ENCODE measurements around the gene RBM43.
A peak's percentile ranks its signal among the peaks of the same experiment; 100 is the strongest.

RBM43 gene

GRCh38 chr2:151230627-151231140 is 31.0 kb downstream of the RBM43 start:
- Histone ChIP-seq H3K36me3 (ENCODE audit: insufficient read depth) (no peaks in the 10 kb centered on the region), H3K4me2 (peak overlapping the region; percentile 61)

GRCh38 chr2:151228847-151229512 is 32.7 kb downstream of the RBM43 start:
- no peak overlapping the region for H2AFZ ChIP-seq (ENCODE audit: low read depth)
- no peak for TF ChIP-seq CTCF (conservative IDR thresholded peaks at IDR 0.05; ENCODE audit: low read depth, low read length)
- H3K4me3 ChIP-seq (IDR thresholded peaks at IDR 0.05; ENCODE audit: insufficient read depth, low read depth, low read length), result no peak overlapping the region
- no peaks in the 10 kb centered on the region for H3K36me3 ChIP-seq (ENCODE audit: insufficient read depth)
- no peak overlapping the region for H3K9ac ChIP-seq
- H3K4me1 ChIP-seq (ENCODE audit: low read depth, poor library complexity, severe bottlenecking), result peaks cover 41% of the 10 kb centered on the region
- no peaks in the 10 kb centered on the region for H3K27me3 ChIP-seq (ENCODE audit: insufficient read depth, low read depth)
- no peaks in the 10 kb centered on the region for H4K20me1 ChIP-seq (ENCODE audit: insufficient read depth)
- no peak overlapping the region; the same call in 1 of the 2 replicates for H3K4me2 ChIP-seq
- no peak overlapping the region for H3K27ac ChIP-seq
- no peaks in the 10 kb centered on the region for H3K79me2 ChIP-seq (ENCODE audit: insufficient read depth, low read depth)

More at GRCh38 chr2:151230627-151231140, 31.0 kb downstream of the RBM43 start:
- H3K4me1 ChIP-seq (ENCODE audit: low read depth, poor library complexity, severe bottlenecking), result peaks cover 45% of the 10 kb centered on the region
- H3K27ac ChIP-seq, result no peak overlapping the region
- H3K9ac ChIP-seq, result no peak overlapping the region
- H3K4me3 ChIP-seq (IDR thresholded peaks at IDR 0.05; ENCODE audit: insufficient read depth, low read depth, low read length), result no peak overlapping the region
- no peaks in the 10 kb centered on the region for H4K20me1 ChIP-seq (ENCODE audit: insufficient read depth)
- H3K79me2 ChIP-seq (ENCODE audit: insufficient read depth, low read depth), result no peaks in the 10 kb centered on the region
- H2AFZ ChIP-seq (ENCODE audit: low read depth), result no peak overlapping the region; the same call in 1 of the 2 replicates
- no peaks in the 10 kb centered on the region for H3K27me3 ChIP-seq (ENCODE audit: insufficient read depth, low read depth)
- no peak for TF ChIP-seq CTCF (conservative IDR thresholded peaks at IDR 0.05; ENCODE audit: low read depth, low read length)

GRCh38 chr2:151217343-151217742 is 44.3 kb downstream of the RBM43 start:
- no peak overlapping the region for H3K27ac ChIP-seq
- H3K4me1 ChIP-seq (ENCODE audit: low read depth, poor library complexity, severe bottlenecking), result no peaks in the 10 kb centered on the region
- H3K9ac ChIP-seq, result no peak overlapping the region
- H3K36me3 ChIP-seq (ENCODE audit: insufficient read depth), result no peaks in the 10 kb centered on the region
- no peaks in the 10 kb centered on the region for H4K20me1 ChIP-seq (ENCODE audit: insufficient read depth)
- no peak overlapping the region for H3K4me2 ChIP-seq
- H3K4me3 ChIP-seq (IDR thresholded peaks at IDR 0.05; ENCODE audit: insufficient read depth, low read depth, low read length), result no peak overlapping the region
- TF ChIP-seq CTCF (conservative IDR thresholded peaks at IDR 0.05; ENCODE audit: low read depth, low read length), result no peak
- no peaks in the 10 kb centered on the region for H3K79me2 ChIP-seq (ENCODE audit: insufficient read depth, low read depth)
- no peaks in the 10 kb centered on the region for H3K27me3 ChIP-seq (ENCODE audit: insufficient read depth, low read depth)
- H2AFZ ChIP-seq (ENCODE audit: low read depth), result no peak overlapping the region

- H3K79me2 ChIP-seq (ENCODE audit: insufficient read depth, low read depth), result no peaks in the 10 kb centered on the region
- H2AFZ ChIP-seq (ENCODE audit: low read depth), result no peak overlapping the region
- H3K4me1 ChIP-seq (ENCODE audit: low read depth, poor library complexity, severe bottlenecking), result no peaks in the 10 kb centered on the region
- H3K4me2 ChIP-seq, result no peak overlapping the region
- no peaks in the 10 kb centered on the region for H3K27me3 ChIP-seq (ENCODE audit: insufficient read depth, low read depth)
- no peak for TF ChIP-seq CTCF (conservative IDR thresholded peaks at IDR 0.05; ENCODE audit: low read depth, low read length)
- no peak overlapping the region for H3K4me3 ChIP-seq (IDR thresholded peaks at IDR 0.05; ENCODE audit: insufficient read depth, low read depth, low read length)
- no peaks in the 10 kb centered on the region for H3K36me3 ChIP-seq (ENCODE audit: insufficient read depth)
- H4K20me1 ChIP-seq (ENCODE audit: insufficient read depth), result no peaks in the 10 kb centered on the region
- H3K9ac ChIP-seq, result no peak overlapping the region
- no peak overlapping the region for H3K27ac ChIP-seq
These were observed 54.6 kb downstream of the RBM43 start for GRCh38 chr2:151207100-151207499.
